A673 (cell line): ENCODE measurements around the gene TERB1. TPM values are rescaled to one million over a fixed set of nuclear protein-coding genes. Genes with fewer than 3 reads are reported as not detected.

ENCODE experiments used
- BruUV-seq: library from RNA; stranded (reverse); fragments of 400-500 nt; replicated peaks from 2 replicates; lab custom pipeline; 2021; lab: Mats Ljungman, UMichigan
- CTCF ChIA-PET: fragments of 300-600 bp; sonication (Branson Sonifier 250); formaldehyde crosslinking; loops from one replicate; lab custom pipeline; 2022; ENCODE audit warnings: antibody characterized with exemption; lab: Charles Lee
- POLR2A ChIA-PET: fragments of 300-600 bp; sonication (Branson Sonifier 250); formaldehyde crosslinking; loops from one replicate; lab custom pipeline; 2022; ENCODE audit warnings: antibody characterized with exemption; ENCODE audit not compliant: low non-redundant PET; lab: Charles Lee
- DNase-seq: peaks from one replicate; pipeline ENCODE4 v3.0.0-alpha.2; 2015; ENCODE audit warnings: low spot score
- H3K27ac ChIP-seq: fragments of 200-600 bp; sonication (generic); 2 replicates; pipeline ENCODE4 v1.5.1; 2016; ENCODE audit warnings: mixed run types, low read depth, mild to moderate bottlenecking, mixed read lengths, antibody characterized with exemption, low read length; ENCODE audit not compliant: poor library complexity, severe bottlenecking
- H3K27me3 ChIP-seq: fragments of 200-600 bp; sonication (generic); replicated peaks from 2 replicates; pipeline ENCODE4 v1.6.1; 2017; ENCODE audit warnings: mixed run types, low read depth, mild to moderate bottlenecking, mixed read lengths, antibody characterized with exemption, low read length; ENCODE audit not compliant: insufficient read depth, poor library complexity
- H3K36me3 ChIP-seq: fragments of 200-600 bp; sonication (generic); 2 replicates; pipeline ENCODE4 v1.6.1; 2016; ENCODE audit warnings: mixed run types, mild to moderate bottlenecking, mixed read lengths, antibody characterized with exemption, low read length; ENCODE audit not compliant: insufficient read depth, poor library complexity, severe bottlenecking
- H3K4me1 ChIP-seq: fragments of 200-600 bp; sonication (generic); 2 replicates; pipeline ENCODE4 v1.6.1; 2017; ENCODE audit warnings: mixed run types, mild to moderate bottlenecking, mixed read lengths, antibody characterized with exemption, low read length; ENCODE audit not compliant: insufficient read depth, poor library complexity, severe bottlenecking
- H3K4me3 ChIP-seq: fragments of 200-600 bp; sonication (generic); 2 replicates; pipeline ENCODE4 v1.5.1; 2016; ENCODE audit warnings: low read depth, mixed run types, mild to moderate bottlenecking, mixed read lengths, low read length; ENCODE audit not compliant: poor library complexity, severe bottlenecking
- H3K9me3 ChIP-seq: fragments of 200-600 bp; sonication (generic); 2 replicates; pipeline ENCODE4 v1.6.1; 2016; ENCODE audit warnings: mixed run types, low read depth, mild to moderate bottlenecking, mixed read lengths, antibody characterized with exemption, low read length; ENCODE audit not compliant: poor library complexity, severe bottlenecking
- EZH2 ChIP-seq: fragments of 200-600 bp; sonication (generic); IDR thresholded peaks from 2 replicates; pipeline ENCODE4 v1.6.1; 2017; ENCODE audit warnings: borderline replicate concordance, low read depth, mild to moderate bottlenecking, mixed read lengths, antibody characterized with exemption, low read length; ENCODE audit not compliant: poor library complexity, severe bottlenecking
- intact Hi-C: fragments of 100-400 bp; cut with micrococcal nuclease; formaldehyde crosslinking; loops from one replicate; pipeline ENCODE4 v1.10.0; 2022; ENCODE audit not compliant: unreplicated experiment
- total RNA-seq: library from RNA; stranded (reverse); gene quantifications from 2 replicates; pipeline ENCODE4 v1.2.3, GENCODE V29; 2021
- TF ChIP-seq, protein P1 (sequence below): fragments of 300-800, 200-600 bp; sonication (generic); conservative IDR thresholded peaks from 2 replicates; pipeline ENCODE4 v1.5.1; 2017; ENCODE audit warnings: low read depth, mild to moderate bottlenecking, antibody characterized with exemption, low read length, moderate library complexity, mixed read lengths

TERB1 gene
- total RNA-seq, 1 experiment from 2014 or later = not detected

DNA sequence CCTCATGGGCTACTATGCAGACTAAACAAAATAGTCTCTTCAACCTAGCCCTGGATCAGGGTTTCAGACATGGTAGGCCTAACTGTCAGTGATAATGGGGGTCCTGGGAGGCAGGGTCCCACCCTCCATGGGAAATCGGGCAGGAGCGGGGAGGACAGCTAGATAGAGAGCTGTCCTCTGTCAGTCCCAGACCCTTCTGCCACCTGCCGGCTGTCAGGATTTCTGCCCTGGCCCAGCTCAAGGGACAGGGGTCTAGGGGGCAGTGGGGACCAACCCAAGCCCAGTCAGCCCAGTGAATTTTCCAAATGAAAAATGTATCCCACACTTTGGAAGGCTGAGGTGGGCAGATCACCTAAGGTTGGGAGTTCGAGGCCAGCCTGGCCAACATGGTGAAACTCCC lies 48.2 kb upstream of the TERB1 start:
- Histone ChIP-seq H3K9me3 (no peaks in the 10 kb centered on the region), H3K27ac (no peak overlapping the region), H3K27me3 (peaks cover 9% of the 10 kb centered on the region), H3K36me3 (no peaks in the 10 kb centered on the region), H3K4me3 (no peak overlapping the region), H3K4me1 (peaks cover 15% of the 10 kb centered on the region)
- no TSS peak for BruUV-seq
- no peak for DNase-seq
- TF ChIP-seq, protein P1, sequence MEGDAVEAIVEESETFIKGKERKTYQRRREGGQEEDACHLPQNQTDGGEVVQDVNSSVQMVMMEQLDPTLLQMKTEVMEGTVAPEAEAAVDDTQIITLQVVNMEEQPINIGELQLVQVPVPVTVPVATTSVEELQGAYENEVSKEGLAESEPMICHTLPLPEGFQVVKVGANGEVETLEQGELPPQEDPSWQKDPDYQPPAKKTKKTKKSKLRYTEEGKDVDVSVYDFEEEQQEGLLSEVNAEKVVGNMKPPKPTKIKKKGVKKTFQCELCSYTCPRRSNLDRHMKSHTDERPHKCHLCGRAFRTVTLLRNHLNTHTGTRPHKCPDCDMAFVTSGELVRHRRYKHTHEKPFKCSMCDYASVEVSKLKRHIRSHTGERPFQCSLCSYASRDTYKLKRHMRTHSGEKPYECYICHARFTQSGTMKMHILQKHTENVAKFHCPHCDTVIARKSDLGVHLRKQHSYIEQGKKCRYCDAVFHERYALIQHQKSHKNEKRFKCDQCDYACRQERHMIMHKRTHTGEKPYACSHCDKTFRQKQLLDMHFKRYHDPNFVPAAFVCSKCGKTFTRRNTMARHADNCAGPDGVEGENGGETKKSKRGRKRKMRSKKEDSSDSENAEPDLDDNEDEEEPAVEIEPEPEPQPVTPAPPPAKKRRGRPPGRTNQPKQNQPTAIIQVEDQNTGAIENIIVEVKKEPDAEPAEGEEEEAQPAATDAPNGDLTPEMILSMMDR = no peak
- TF ChIP-seq EZH2 = no peak
- ChIA-PET POLR2A (no interaction called here), CTCF (interaction anchor here (0.8 kb wide), 1 partner anchor 19 kb away, joined by 7 read pairs; the partner anchor contains the start of gene NAE1)
- intact Hi-C loops = no loop called here

DNA sequence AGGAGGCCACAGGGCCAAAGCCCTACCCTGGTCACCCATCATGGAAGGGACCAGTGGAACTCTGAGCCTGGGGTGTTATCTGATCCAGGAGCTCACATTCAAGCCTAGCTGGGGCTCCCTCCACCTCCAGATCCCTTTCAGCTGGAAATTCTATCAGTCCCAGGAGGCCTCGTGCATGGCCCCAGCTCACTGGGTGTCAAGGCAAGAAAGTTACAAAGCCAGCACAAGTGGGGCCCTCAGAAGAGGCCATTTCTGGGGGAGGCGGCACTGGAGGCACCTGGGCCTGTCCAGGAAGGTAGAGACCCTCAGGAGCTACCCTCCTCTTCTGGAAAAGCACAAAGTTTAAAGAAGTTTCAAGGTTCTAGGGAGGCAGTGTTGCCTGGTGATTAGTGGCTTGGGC lies 47.6 kb upstream of the TERB1 start:
- Histone ChIP-seq H3K4me1 (peaks cover 19% of the 10 kb centered on the region), H3K36me3 (no peaks in the 10 kb centered on the region), H3K27me3 (peaks cover 14% of the 10 kb centered on the region), H3K27ac (no peak overlapping the region), H3K9me3 (no peaks in the 10 kb centered on the region), H3K4me3 (no peak overlapping the region)
- ChIA-PET POLR2A (no interaction called here), CTCF (interaction anchor here (0.8 kb wide), 1 partner anchor 18 kb away, joined by 7 read pairs; the partner anchor contains the start of gene NAE1)
- BruUV-seq = no TSS peak
- no peak for DNase-seq
- intact Hi-C loops = no loop called here
- TF ChIP-seq, protein P1 = no peak
- TF ChIP-seq EZH2 = no peak

DNA sequence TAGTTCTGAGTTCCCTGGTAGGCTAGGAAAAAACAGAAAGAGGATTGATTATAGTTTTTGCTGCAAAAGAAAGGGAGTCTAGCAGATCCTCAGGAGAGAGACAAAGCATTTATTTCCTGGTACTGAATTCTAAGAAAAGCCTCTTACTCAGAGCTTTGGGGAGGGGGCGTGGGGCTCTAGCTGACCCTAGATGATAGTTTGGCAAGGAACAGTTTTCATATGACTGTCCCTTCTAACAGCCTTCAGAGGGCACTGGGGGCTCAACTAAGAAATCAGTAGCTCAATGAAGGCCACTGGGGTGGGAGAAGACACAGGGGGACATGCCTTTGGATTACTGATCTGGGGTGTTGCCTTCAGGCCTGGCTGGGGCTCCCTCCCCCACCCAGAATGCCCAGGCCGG lies 46.8 kb upstream of the TERB1 start:
- no TSS peak for BruUV-seq
- POLR2A ChIA-PET = interaction anchor here (0.9 kb wide), 1 partner anchor 1584 kb away, joined by 4 read pairs; no protein-coding TSS in a partner anchor
- CTCF ChIA-PET = no interaction called here
- no peaks in the 10 kb centered on the region for H3K9me3 ChIP-seq
- H3K4me1 ChIP-seq = peaks cover 19% of the 10 kb centered on the region
- no peak overlapping the region for H3K27ac ChIP-seq
- TF ChIP-seq EZH2 = no peak
- TF ChIP-seq, protein P1 = no peak
- no peak for DNase-seq
- H3K36me3 ChIP-seq = no peaks in the 10 kb centered on the region
- intact Hi-C loops = no loop called here
- H3K4me3 ChIP-seq = no peak overlapping the region
- H3K27me3 ChIP-seq = peaks cover 19% of the 10 kb centered on the region
